PC-3 (cell line): ENCODE measurements around the gene MT1B.

Experiments used
- CTCF ChIP-seq: fragments of 300-600 bp; sonication (generic); conservative IDR thresholded peaks from 2 replicates; pipeline ENCODE4 v1.5.1; 2017; ENCODE audit warnings: antibody characterized with exemption, low read depth, mild to moderate bottlenecking, low read length
- EZH2 ChIP-seq: fragments of 300-600 bp; sonication (generic); IDR thresholded peaks from one replicate; pipeline ENCODE4 v1.6.1; 2017; ENCODE audit warnings: antibody characterized with exemption, mild to moderate bottlenecking, low read length; ENCODE audit not compliant: unreplicated experiment
- EZH2phosphoT487 ChIP-seq: fragments of 300-600 bp; sonication (generic); IDR thresholded peaks from 2 replicates; pipeline ENCODE4 v1.6.1; 2018; ENCODE audit warnings: mild to moderate bottlenecking, antibody characterized with exemption, low read length, borderline replicate concordance

DNA sequence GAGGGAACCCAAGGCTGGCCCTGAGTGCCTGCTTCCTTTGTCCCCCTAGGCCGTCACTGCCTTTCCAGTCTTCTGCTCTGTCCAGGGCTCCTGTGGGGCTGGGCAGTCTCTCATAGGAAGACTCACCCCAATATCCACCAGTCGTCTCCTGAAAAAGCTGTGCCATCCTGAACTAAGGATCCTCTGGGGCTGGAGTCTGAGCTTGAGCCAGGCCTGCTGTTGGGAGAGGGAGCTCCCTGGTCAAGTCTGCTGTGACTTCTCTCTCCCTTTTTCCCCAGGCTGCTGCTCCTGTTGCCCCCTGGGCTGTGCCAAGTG is 18.9 kb downstream of the MT1B start:
- TF ChIP-seq CTCF, result no peak
- TF ChIP-seq EZH2, result no peak
- TF ChIP-seq EZH2phosphoT487, result no peak
